Stimulated activated naive CD8-positive, alpha-beta T cell treated with anti-CD3 and anti-CD28 coated beads, Interleukin-15, Interleukin-2, amounts not matched to agents 100 U/mL and 50 U/mL, for 24 hours (primary cell): Measurements from ENCODE around the gene ST3GAL3.

Experiments
- ATAC-seq: fragments of 150-1000 bp; cut with Tn5 transposase; one replicate; pipeline ENCODE4 v1.10.0; 2021
- DNase-seq: peaks from one replicate; pipeline ENCODE4 v3.0.0; 2021

ST3GAL3 gene

GRCh38 chr1:43963890-43964289 is 256.6 kb downstream of the ST3GAL3 start:
- no peak for DNase-seq
- ATAC-seq: no peak

- ATAC-seq (no peak), DNase-seq (no peak)
Measured at GRCh38 chr1:43965316-43965715, 258.0 kb downstream of the ST3GAL3 start.

- DNase-seq: no peak
Measured at GRCh38 chr1:43968348-43968948, 261.1 kb downstream of the ST3GAL3 start.

GRCh38 chr1:43969416-43969745 is 262.0 kb downstream of the ST3GAL3 start:
- DNase-seq (no peak), ATAC-seq (no peak)

More at GRCh38 chr1:43968348-43968948, 261.1 kb downstream of the ST3GAL3 start:
- no peak for ATAC-seq

GRCh38 chr1:43969746-43970466 is 262.6 kb downstream of the ST3GAL3 start, which contains the start of gene DPH2:
TSS of gene DPH2 (plus strand) at chr1:43970010. CDS start at chr1:43970176, 166 bp downstream.
- DNase-seq (peak; percentile 96), ATAC-seq (peak; percentile 94)

- ATAC-seq: no peak
- no peak for DNase-seq
Measured at GRCh38 chr1:43970502-43970901, 263.2 kb downstream of the ST3GAL3 start.

GRCh38 chr1:43970911-43971310 is 263.6 kb downstream of the ST3GAL3 start:
- ATAC-seq (no peak), DNase-seq (no peak)

GRCh38 chr1:43971336-43971980 is 264.1 kb downstream of the ST3GAL3 start:
- ATAC-seq (no peak), DNase-seq (no peak)

- ATAC-seq (no peak), DNase-seq (peak; percentile 19)
Measured at GRCh38 chr1:43973981-43974442, 266.7 kb downstream of the ST3GAL3 start.

GRCh38 chr1:43974443-43975248 is 267.3 kb downstream of the ST3GAL3 start, which contains the start of gene ATP6V0B:
TSS of gene ATP6V0B (plus strand) at chr1:43974960. CDS start at chr1:43975041, 81 bp downstream.
- ATAC-seq (peak; percentile 73), DNase-seq (peak; percentile 98)

- DNase-seq (no peak), ATAC-seq (peak; percentile 1)
Measured at GRCh38 chr1:43975249-43975961, 268.1 kb downstream of the ST3GAL3 start.

GRCh38 chr1:43976045-43976444 is 268.7 kb downstream of the ST3GAL3 start:
- DNase-seq: no peak
- ATAC-seq: no peak

- DNase-seq: no peak
- ATAC-seq: no peak
Measured at GRCh38 chr1:43976890-43977289, 269.6 kb downstream of the ST3GAL3 start.

- DNase-seq (no peak), ATAC-seq (no peak)
Measured at GRCh38 chr1:43977376-43978263, 270.3 kb downstream of the ST3GAL3 start.

- ATAC-seq (no peak), DNase-seq (no peak)
Measured at GRCh38 chr1:43978264-43978550, 270.9 kb downstream of the ST3GAL3 start.

- peak; percentile 68 for DNase-seq
- ATAC-seq: peak; percentile 9
Measured at GRCh38 chr1:43978551-43979260, 271.4 kb downstream of the ST3GAL3 start, which contains the start of gene B4GALT2. TSS of gene B4GALT2 (plus strand) at chr1:43979210. CDS start at chr1:43981161, 1,951 bp downstream.

GRCh38 chr1:43979261-43979527 is 271.9 kb downstream of the ST3GAL3 start:
- ATAC-seq (no peak), DNase-seq (no peak)

GRCh38 chr1:43979528-43980254 is 272.4 kb downstream of the ST3GAL3 start:
- ATAC-seq (peak; percentile 38), DNase-seq (peak; percentile 60)
